GM18499 (cell line): ENCODE results near the gene OPRM1.
"Not testable (repeated sequence)": the region's sequence is repeated elsewhere in the genome, so short reads cannot be mapped to it uniquely, and the experiment has no call there.

Experiments
- ATAC-seq: cut with Tn5 transposase; IDR thresholded peaks from one replicate; pipeline ENCODE4 v1.9.1; 2021; ENCODE audit warnings: moderate number of reproducible peaks; ENCODE audit not compliant: insufficient read depth, unreplicated experiment

The OPRM1 gene

DNA sequence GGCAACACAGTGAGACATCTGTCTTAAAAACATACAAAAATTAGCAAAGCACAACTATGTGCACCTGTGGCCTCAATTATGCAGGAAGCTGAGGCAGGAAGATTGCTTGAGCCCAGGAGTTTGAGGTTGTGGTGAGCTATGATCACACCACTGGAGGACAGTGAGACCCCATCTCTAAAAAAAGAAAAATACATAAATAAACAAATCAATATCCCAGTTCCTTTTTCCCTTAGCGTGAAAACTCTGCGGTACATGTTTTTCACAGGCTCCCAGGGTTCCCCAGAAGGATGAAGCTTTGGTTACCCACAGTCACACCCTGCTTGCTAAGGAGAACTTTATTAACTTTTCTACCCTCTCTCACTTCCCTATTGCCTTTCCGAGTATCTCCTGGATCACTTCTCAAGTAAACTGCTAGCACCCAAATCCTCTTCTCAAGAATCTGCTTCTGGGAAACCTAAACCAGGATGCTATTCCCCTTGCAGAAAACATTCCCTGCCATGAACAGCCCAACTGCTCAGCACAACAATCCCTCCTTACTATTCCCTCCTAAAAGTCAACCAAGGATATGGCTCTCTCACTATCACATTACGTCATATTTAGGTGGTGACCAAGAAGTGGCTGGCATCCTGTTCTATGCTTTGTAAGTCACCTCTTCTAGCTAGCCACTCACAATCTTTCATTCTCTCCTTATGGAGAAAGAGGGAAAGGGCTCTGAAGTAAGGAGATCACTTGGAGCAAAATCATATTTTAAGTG is 195.2 kb downstream of the OPRM1 start:
- ATAC-seq, result peak; percentile 50

DNA sequence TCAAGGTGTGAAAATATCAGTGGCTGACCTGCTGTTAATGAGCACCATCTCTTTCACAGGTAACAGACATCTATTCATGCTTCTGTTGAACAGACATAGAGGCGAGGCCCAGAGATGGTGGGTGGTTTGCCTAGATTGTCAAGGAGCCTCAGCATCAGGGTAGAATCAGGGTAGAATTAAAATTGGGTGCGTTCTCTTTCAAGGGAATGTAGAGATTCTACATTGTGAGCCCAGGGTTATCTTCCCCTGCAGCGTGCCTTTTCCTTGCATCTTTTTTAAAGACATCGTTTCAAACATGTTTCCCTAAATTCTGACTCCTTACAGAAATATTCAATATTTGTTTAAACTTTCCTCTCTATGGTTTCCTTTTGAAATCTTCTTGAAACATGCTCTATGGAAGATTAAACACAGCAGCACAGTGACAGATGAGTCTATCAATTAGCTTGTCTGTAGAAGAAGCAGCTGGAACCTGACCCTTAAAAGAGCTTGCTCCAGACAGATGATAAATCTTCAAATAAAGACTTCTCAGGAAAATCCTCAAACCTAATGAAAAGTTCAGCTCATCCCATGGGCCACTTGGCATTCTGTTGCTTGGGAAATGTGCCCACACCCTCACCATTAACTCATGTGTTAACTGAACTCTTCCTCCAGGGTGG is 197.7 kb downstream of the OPRM1 start:
- ATAC-seq, result no peak

DNA sequence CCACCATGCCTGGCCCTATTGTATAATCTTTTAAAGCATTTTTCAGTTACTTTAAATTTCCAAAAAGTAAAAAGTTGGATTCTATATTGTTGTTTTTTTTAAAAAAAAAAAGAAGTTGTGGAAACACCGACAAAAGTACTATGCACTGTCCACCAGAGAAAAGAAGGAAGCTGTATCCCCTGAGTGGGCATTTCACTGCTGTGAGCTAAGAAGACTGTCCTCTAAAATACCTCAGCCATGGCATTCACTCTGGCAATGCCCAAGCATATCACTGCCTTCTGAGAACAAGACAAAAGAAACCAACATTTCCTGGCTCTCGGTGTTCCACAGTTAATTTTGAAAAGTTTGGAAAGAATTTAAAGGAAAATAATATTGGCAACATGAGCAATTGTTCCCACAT is 199.8 kb downstream of the OPRM1 start:
- ATAC-seq, result no peak

DNA sequence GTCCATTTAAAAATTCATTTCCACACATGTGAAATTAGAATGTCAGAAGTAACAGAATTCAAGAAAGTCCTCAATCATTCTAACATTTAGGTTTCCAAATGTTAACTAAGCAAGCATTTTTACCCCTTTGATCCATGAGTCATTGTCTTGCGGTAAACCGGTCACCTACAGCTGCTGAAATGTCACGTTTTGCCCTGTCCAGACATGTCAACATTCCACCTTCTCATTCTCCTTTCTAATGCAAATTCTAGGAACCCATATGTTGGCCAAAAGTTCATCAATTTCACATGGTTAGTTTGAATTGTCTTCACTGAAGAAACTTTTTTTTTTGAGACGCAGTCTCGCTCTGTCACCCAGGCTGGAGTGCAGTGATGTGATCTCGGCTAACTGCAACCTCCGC is 200.4 kb downstream of the OPRM1 start:
- no peak for ATAC-seq

DNA sequence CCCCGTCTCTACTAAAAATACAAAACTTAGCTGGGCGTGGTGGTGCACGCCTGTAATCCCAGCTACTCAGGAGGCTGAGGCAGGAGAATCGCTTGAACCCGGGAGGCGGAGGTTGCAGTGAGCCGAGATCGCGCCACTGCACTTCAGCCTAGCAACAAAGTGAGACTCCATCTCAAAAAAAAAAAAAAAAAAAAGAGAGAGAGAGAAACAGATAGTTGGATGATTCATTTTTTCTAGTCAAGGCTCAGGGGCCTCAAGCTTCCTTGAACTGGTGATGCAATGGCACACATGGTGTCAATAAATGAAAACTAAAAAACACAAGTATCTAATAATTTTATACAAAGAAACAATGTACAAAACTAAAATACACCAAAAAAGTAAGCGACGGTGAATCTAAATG is 202.0 kb downstream of the OPRM1 start:
- ATAC-seq, result not testable (repeated sequence)

DNA sequence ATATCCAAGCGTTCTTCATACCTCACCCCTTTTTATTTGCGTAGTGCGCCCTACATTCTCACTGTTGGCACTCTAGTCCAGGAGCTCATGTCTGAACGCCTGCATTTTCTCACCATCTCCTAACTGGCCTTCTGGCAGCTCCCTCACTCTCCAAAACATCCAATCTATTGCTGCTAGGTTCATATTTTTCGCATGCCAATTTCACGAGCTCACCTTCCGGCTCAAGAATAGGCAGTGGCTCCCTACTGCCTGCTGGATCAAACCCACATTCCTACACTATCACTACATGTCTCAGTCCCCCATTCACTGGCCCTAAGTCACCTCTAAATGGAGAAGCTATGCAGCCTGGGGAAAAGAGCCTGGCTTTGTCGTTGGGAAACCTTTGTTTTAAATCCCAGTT is 202.5 kb downstream of the OPRM1 start:
- ATAC-seq, result no peak

DNA sequence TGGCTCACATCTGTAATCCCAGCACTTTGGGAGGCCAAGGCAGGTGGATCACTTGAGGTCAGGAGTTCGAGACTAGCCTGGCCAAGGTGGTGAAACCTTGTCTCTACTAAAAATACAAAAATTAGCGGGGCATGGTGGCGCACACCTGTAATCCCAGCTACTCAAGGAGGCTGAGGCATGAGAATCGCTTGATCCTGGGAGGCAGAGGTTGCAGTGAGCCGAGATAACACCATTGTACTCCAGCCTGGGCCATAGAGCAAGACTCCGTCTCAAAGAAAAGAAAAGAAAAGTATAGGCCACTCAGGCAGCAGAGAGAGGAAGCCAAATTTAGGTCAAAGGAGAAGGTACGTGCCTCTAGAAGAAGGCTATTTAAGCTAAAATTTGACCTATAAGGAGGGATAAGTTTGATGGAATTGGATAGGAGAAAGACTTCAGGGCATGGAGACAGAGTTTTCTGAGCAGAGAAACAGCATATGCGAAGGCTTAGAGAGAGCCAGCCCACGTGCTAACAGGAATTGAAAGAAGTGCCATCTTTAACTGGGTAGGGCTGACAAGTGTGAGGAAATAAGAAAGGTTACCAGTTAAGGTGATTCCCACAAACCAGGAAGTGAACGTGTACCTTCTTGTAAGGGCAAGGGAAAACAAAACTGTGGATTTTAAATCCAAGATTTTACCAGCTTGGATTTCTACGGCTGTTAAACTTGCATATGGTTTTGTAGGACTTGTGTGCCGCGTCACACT is 203.7 kb downstream of the OPRM1 start:
- no peak for ATAC-seq

DNA sequence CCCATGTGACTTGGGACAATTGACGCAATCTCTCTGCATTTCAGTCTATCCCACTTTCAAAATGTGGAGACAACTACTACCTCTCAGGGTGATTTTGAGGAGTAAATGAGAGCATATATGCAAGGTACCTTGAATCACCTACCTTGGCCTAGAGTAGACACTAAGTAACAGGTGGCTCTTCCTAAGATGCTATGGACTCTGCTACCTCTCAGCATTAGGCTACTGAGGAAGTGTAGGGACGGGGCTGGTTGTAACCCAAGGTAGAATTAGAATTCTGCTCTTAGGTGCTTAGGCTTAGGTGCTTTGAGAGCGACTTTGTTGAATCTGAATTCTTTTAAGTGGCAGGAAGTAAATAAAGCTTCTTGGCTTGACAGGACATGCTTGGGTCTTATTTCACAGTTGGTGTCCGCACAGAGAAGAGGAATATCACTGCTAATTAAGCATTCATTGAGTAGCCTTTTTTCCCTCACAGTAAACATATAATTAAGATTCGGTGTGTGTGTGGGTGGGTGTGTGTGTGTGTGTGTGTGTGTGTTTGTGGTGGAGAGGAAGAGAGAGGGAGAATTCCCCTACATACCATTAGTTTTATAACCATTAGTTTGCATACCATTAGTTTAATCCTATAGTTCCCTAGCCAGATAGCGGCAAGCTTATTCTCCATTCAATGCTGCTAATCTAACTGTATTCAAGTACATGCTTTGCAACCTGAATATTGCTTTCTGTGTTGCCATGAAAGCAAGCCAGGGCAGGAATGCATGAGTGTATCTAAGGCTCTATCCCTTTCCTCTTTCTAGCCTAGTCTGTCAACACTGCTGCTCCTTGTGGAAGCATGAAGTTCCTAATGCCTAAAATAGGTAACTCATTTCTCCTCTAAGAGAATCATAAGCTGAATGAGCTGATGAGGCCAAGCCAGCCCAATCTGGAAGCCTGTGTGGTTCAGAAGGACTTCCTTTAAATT is 205.0 kb downstream of the OPRM1 start:
- ATAC-seq, result no peak

DNA sequence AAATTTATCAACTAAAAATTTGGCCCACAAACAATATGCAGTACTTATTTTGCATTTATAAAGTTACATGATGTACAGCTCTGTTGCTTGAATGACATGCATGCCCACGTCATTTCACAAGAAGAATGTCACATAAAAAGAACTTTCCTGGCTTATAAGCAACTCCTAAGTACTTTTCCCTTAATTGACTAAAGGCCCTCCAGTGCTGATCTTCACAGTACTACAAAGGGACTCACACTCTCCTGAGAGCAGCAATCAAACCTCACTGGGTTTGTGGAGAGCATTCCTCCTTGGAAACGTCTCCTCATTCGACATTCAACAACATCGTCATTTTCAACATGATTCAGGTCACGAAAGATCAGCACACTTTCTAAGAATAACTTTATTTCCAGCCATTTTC is 206.5 kb downstream of the OPRM1 start:
- no peak for ATAC-seq

DNA sequence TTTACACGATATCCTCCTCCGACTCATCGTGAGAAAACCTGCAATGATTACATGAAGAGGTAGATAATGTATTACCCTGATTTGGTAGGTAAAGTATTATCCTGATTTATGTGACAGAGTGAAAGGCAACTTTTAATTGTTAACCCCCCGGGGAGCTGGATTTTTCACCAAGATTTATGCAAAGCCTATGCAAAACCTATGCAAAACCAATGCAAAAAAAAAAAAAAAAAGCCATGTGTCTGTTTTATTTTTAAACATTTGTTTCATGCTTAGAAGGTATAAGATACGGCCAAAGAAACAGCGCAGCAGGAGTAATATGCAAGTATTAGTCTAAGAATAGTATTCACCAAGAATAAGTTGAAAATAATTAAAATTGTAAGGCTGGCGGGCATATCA is 207.7 kb downstream of the OPRM1 start:
- no peak for ATAC-seq

DNA sequence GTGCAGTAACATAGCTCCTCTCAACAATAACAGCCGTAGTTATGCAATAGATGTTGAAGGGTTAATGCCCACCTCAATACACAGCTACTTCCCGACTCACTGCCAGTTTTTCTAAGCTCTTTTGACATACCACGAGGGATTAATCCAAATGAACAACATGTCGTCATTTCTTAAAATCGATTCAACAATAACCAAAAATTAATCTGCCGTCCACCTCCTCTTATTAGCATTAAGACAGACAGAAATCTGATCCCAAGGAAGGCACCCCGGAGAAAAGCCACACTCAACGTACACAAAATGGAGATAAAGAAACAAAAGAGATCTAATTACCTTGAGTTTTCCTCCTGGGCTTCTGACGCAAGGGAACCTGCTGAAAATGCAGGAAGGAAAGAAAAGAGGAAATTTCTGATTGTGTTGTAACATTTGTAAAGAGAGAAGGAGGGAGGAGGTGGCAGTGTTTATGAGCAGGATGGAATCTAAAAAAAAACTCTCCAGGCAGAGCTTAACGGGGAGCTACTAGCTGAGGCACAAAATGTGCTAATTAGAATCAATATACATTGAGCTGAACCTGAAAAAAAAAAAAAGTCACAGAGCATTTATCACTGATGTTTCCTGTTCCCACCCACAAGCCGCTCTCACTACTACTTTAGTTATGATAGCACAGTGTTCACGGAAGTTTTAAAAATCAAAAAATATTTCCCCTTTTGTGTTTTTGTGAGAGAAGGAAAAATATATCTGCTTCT is 208.2 kb downstream of the OPRM1 start:
- peak; percentile 31 for ATAC-seq

DNA sequence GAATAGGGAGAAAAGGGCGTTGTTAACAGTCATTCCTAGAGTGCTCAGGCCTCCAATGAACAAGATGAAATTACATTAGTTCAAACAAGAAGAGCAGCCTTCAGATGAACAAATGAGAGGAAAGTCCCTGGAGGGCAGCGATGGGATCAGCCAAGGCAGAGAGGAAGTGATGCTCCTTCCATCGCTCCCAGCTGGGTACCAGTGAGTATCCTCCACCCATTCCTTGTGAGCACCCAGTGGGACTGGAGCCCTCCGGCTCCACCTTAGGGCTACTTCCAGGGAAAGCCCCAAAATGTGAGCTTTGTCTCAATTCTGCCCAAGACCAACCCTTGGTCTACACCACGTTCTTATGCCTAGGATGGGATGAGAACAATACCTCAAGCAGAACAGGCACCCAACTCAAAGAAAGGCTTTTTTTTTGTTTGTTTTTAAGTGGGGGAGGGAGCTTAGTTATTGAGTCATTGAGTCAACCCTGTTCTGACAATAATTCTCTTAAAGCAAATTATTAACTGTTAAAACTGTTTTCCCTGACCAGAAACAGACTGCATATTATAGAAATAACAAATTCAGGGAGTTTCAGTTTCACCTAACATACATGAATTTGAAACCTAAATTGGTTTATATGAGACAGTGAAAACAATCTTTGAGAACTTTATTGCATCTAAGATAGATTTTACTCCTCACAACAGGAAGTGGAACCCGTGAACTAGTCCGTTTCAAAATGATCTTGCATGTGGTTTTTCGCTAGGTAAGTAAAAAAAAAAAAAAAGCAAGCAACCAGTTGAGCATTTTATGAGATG is 210.7 kb downstream of the OPRM1 start:
- peak; percentile 82 for ATAC-seq

DNA sequence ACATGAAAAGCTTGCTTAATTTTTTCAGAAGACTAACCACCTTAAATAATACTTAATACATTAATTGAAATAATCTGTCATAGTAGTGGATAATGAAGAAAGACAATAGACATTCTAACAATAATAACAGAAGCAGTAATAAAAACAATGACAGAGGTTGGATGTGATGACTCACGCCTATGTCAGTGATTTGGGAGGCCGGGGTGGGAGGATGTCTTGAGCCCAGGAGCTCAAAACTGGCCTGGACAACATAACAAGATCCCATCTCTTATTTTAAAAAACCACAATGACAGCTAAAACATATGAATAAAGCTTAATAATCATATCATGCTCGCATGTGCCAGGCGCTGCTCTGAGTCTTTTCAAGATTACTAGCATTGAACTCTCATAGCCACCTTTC is 212.1 kb downstream of the OPRM1 start:
- ATAC-seq, result no peak

DNA sequence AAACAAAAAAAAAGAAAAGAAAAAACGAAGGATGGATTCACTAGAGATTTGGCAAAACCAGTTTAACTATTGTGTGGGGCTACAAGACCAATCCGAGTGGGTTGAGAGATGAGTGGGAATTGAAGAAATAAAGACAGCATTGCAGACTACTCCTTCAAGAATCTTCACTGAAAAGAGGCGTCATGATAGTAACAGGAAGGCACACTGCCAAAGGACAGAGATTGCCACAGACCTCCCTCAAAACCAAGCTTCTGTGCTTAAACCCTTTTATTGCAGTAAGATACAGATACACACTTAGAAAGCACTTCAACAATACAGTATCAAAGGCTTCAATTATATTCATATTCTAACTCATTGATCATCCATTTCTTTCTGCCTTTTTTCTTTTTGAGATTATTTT is 213.6 kb downstream of the OPRM1 start:
- ATAC-seq, result no peak

DNA sequence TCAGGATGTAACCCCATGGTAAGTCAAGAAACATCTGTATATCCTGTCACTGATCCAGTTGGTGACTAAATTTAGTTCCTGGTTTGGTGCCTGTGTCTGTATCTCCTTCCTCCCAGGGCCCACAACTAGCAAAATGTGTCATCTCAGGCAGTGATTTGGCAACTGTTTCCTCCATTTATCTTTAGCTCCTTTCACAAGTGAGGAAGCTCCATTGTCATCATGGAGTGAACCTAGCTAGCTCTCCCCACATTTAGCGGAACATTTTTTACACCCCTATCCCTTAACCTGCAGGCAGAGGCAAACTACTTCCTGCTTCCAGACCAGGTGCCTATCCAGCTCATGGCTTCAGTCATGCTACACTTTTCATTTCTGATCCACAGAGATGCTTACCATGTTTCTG is 218.0 kb downstream of the OPRM1 start:
- no peak for ATAC-seq

DNA sequence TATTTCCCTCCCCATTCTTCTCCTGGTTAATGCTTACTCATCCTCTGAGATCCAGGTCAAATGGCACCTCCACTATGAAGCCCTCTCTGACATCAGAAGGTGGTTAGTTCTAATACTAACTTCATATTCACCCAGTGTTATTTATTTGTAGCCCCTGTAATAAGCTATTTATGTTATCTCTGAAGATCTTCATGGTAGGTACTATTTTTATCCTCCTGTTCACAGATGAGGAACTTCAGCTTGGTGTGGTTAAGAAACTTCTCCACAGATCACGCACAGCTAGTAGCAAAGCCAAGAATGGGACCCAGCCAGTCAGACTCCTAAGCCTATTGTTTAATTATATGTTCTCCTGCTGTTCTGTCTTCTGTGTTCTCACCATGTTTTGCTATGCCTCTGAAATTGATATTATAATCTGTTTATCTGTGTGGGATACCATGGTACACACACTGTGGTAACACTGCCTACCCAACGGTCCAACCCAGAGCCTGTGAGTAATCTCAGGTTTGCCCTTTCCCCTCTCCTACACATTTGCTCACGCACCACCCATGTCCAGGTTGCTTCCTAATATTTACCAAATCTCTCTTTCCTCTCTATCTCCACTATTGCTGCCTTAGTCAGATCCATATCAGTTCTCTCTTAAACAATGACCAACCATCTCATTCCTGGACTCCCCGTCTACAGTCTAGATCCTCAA is 219.2 kb downstream of the OPRM1 start:
- ATAC-seq, result peak; percentile 88

DNA sequence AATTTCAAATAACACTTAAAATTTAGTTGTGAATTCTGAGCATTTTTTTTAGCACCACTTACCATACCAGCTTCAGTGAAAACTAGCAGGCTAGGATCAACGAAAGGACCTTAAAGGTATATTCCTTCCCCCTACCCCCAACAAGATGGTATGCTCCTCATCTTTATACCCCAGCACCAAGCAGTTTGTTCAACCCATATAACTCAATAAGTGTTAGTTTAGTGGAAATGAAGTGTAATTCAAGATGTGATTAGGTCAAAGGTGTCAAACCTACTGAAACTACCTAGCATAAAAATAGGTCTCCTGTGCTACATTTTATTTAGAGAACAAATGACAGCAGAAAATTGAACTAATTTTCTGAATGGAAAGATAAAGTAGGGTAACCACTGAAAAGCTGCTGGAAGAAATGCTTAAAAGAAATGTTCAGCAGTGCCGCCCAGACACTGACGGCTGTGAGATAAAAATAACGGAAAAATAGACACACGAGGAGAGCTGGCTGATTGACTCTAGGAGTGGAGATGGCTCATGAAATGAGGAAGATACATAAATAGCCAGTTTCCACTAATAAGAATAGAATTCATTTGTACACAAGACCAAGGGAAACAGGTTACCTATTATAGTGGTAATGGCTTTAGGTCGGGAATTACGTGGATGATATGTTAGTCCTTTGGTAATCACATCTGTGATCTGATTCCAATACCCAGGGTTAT is 222.8 kb downstream of the OPRM1 start:
- no peak for ATAC-seq
